ENCODE results near the gene SYTL3.

- TF ChIP-seq POLR2A (IDR thresholded peaks at IDR 0.05) (no peak), CTCF (IDR thresholded peaks at IDR 0.05 in 4 of 5, conservative IDR thresholded peaks at IDR 0.05 in 1 of 5) (no peak)
Measured at GRCh38 chr6:158782432-158783166, 132.7 kb downstream of the SYTL3 start.

Data from gastrocnemius medialis (tissue), 4 donors.